Activated naive CD8-positive, alpha-beta T cell treated with anti-CD3 and anti-CD28 coated beads, Interleukin-2, amount 50 U/mL, for 16 hours (primary cell): ENCODE results near the gene ZNF98.

ENCODE experiments used
- DNase-seq: peaks from one replicate; pipeline ENCODE4 v3.0.0-alpha.2; 2020; ENCODE audit warnings: low read depth, low spot score

The ZNF98 gene

GRCh38 chr19:22422211-22422610 is at the start of gene ZNF98:
TSS of gene ZNF98 (minus strand) at chr19:22422346. CDS start at chr19:22422224, 122 bp downstream.
- DNase-seq = no peak

DNA sequence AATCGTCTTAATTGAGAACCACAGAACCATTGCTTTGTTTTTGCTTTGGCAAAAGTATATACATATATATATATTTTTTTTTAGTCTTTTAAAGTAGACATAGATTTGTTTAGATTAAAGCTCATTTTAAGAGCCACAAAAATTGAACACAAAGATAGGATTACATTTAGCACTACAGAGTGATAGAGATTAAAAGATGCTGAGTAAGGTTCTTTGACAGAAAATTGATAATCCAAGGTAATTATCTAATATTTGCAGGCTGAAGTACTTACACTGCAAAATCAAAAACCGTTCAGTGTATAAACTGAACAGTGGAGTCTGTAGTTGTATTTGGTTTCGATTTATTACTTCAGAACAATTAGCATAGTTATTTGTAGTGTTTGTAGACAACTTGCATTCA is 24.5 kb upstream of the ZNF98 start:
- no peak for DNase-seq

GRCh38 chr19:22438011-22438410 is 15.9 kb upstream of the ZNF98 start:
- DNase-seq = no peak

DNA sequence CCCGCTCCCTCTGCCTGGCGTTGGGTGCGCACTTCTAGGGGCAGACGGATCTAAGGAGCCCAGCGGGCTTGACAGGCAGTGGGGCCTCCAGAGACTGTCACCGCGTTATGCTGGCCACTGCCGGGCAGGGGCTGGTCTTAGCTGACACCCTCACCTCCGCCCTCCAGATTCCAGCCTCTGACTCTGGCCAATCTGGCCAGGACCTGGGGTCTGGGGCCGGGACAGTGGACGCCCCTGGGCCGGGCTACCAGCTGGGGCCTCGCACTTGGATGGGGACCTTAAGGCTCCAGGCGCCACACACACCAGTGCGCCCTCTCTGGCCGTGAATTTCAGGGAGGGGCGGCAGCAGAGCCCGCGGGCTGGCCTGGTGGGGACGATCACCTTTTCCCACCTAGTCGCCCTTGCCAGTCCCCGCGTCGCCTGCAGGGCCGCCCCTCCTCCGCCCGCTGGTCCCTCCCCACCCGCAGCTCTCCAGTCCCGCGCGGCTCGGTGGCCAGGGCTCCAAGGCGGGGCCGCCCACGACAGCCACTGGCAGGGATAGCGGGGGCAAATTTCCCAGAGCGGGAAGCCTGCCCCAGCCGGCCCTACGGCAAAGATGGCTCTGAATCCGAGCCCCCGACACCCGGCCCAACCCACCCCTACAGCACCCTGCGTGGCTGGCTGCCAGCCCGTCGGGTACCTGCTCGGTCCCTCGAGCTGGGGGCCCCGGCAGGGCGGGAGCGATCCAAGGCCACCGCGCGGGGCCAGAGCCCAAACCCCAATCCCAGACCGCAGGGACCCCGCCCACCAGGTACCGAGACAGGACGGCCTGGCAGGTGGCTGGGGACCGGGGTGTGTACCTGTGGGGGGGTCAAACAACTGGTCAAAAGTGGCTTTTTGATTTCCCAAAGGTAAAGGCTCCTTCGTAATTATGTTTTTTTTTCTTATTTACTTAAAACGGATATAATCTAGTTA is 6.1 kb upstream of the ZNF98 start:
- no peak for DNase-seq

GRCh38 chr19:22427547-22427946 is 5.4 kb upstream of the ZNF98 start:
- no peak for DNase-seq

DNA sequence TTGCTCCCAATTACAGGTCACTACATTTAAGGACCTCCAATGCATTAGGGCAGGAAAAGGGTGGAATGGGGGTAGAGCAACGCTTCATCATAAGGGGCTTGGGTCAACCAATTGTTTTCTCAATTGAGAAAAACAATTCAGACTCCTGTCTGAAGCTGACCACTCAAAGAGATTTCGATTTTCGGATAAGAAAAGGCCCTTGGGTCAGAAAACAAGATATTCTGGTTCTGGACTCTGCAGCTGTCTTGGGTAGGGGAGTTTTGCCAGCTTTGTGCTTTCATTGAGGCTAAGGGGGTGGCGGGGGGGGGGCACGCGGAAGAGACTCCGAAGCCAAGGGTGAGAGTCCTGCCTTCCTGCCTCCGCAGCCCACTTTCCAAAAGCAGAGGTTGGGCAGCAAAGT is 4.8 kb upstream of the ZNF98 start:
- no peak for DNase-seq

DNA sequence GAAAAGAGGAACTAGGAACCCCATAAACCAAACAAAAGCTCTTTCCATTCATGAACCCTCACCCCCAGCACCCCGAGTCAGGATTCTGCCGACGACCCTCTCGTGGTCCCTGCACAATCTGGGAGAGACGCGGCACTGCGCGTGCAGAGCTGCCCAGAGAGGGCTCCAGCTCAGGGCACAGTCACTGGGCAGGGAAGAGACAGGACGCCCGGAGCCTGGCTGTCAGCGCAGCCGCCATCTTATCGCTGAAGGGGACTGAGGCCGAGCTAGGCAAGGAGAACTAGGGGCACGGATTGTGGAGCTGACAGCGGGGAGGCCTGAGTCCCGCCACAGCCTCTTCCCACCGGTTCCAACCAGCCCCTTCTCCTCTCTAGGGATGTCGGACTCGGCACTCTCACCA is 349 bp downstream of the ZNF98 start:
- no peak for DNase-seq

GRCh38 chr19:22354665-22355064 is 67.5 kb downstream of the ZNF98 start:
- no peak for DNase-seq
